ENCODE data around the gene AGXT2. TPM values are rescaled to one million over a fixed set of nuclear protein-coding genes. Genes with fewer than 3 reads are reported as not detected.

AGXT2 gene
- total and polyA plus RNA-seq, 10 of the 15 experiments (the other 5 are each of a cell fraction or from before 2014, with no cell fraction given) = not detected

- no TSS peak for BruUV-seq (replicated peaks)
- no peak for TF ChIP-seq SUZ12 (IDR thresholded peaks at IDR 0.05; ENCODE audit: unreplicated experiment)
- TF ChIP-seq SMAD5 (IDR thresholded peaks at IDR 0.05; ENCODE audit: low read depth) = no peak
- no peak for TF ChIP-seq JUNB (IDR thresholded peaks at IDR 0.05)
- no peak for TF ChIP-seq POLR2A (IDR thresholded peaks at IDR 0.05; ENCODE audit: low read depth, low read length)
- TF ChIP-seq MXI1 (IDR thresholded peaks at IDR 0.05; ENCODE audit: low read depth, low read length) = no peak
- no peak for TF ChIP-seq MTA2 (IDR thresholded peaks at IDR 0.05; ENCODE audit: low read depth)
- TF ChIP-seq POLR2AphosphoS2 (IDR thresholded peaks at IDR 0.05; ENCODE audit: low read depth, low read length) = no peak
- TF ChIP-seq HCFC1 (IDR thresholded peaks at IDR 0.05; ENCODE audit: low read length) = no peak
- no peak for TF ChIP-seq POU2F2 (IDR thresholded peaks at IDR 0.05; ENCODE audit: borderline replicate concordance, low read depth, low read length)
- no peak for DNase-seq (ENCODE audit: low read depth, low spot score)
- RAD21 ChIA-PET (ENCODE audit: unreplicated experiment) = interaction anchor here (0.8 to 2.6 kb wide), 2 partner anchors 57 to 117 kb away, joined by 3 to 11 read pairs; no protein-coding TSS in a partner anchor
- Histone ChIP-seq H4K20me1 (ENCODE audit: control insufficient read depth, insufficient read depth) (no peaks in the 10 kb centered on the region), H3K4me2 (ENCODE audit: control insufficient read depth, insufficient read depth) (no peak overlapping the region), H3K4me3 (no peak overlapping the region), H3K79me2 (ENCODE audit: control insufficient read depth, insufficient read depth, low read length) (no peaks in the 10 kb centered on the region), H3K36me3 (ENCODE audit: control insufficient read depth in 2 of 2, insufficient read depth in 2 of 2, low read length in 1 of 2) (no peaks in the 10 kb centered on the region; a peak in 1 of 4 replicates), H3K9ac (ENCODE audit: control insufficient read depth, insufficient read depth, low read length) (no peak overlapping the region), H3K9me3 (replicated peaks; ENCODE audit: control insufficient read depth, insufficient read depth, low read length) (no peaks in the 10 kb centered on the region), H3K4me1 (ENCODE audit: control insufficient read depth, insufficient read depth, low read length) (no peaks in the 10 kb centered on the region), H3K27me3 (replicated peaks in 1 of 2; ENCODE audit: control insufficient read depth in 2 of 2, insufficient read depth in 2 of 2, low read length in 1 of 2) (no peaks in the 10 kb centered on the region), H2AFZ (ENCODE audit: control insufficient read depth, low read depth, low read length) (no peak overlapping the region), H3K27ac (ENCODE audit: control insufficient read depth, insufficient read depth) (no peak overlapping the region)
- WGBS (ENCODE audit: insufficient coverage, insufficient replicate concordance, low lambda C conversion rate, missing lambda C conversion rate) = 32% methylated on average over 3 of the region's 3 CpGs
- POLR2A ChIA-PET = interaction anchor here (1.0 to 1.4 kb wide), 2 partner anchors 22 to 107 kb away, joined by 3 to 5 read pairs; no protein-coding TSS in a partner anchor
- intact Hi-C loops (cut with micrococcal nuclease; ENCODE audit: unreplicated experiment) (no loop called here), in situ Hi-C loops (cut with MboI) (no loop called here)
- ATAC-seq = peak; percentile 12; the same call in 2 of the 3 replicates
- CTCF ChIA-PET = interaction anchor here (0.9 to 1.6 kb wide), 3 partner anchors 87 to 547 kb away, joined by 3 to 5 read pairs (median 3); no protein-coding TSS in a partner anchor
- SMC1A ChIA-PET (ENCODE audit: uncharacterized antibody, unreplicated experiment) = interaction anchor here (0.6 to 3.4 kb wide), 8 partner anchors 61 to 668 kb away, joined by 3 to 17 read pairs (median 4); no protein-coding TSS in a partner anchor
- FAIRE-seq = no peak
Observed at GRCh38 chr5:35096216-35096615, 48.5 kb upstream of the AGXT2 start.

GRCh38 chr5:35095366-35095765, 47.6 kb upstream of the AGXT2 start:
- Histone ChIP-seq H3K36me3 (ENCODE audit: control insufficient read depth in 2 of 2, insufficient read depth in 2 of 2, low read length in 1 of 2) (no peaks in the 10 kb centered on the region; a peak in 1 of 4 replicates), H3K4me2 (ENCODE audit: control insufficient read depth, insufficient read depth) (no peak overlapping the region), H3K79me2 (ENCODE audit: control insufficient read depth, insufficient read depth, low read length) (no peaks in the 10 kb centered on the region), H2AFZ (ENCODE audit: control insufficient read depth, low read depth, low read length) (no peak overlapping the region), H3K9ac (ENCODE audit: control insufficient read depth, insufficient read depth, low read length) (no peak overlapping the region), H4K20me1 (ENCODE audit: control insufficient read depth, insufficient read depth) (no peaks in the 10 kb centered on the region), H3K4me3 (no peak overlapping the region), H3K27me3 (replicated peaks in 1 of 2; ENCODE audit: control insufficient read depth in 2 of 2, insufficient read depth in 2 of 2, low read length in 1 of 2) (no peaks in the 10 kb centered on the region), H3K4me1 (ENCODE audit: control insufficient read depth, insufficient read depth, low read length) (no peaks in the 10 kb centered on the region), H3K9me3 (replicated peaks; ENCODE audit: control insufficient read depth, insufficient read depth, low read length) (no peaks in the 10 kb centered on the region), H3K27ac (ENCODE audit: control insufficient read depth, insufficient read depth) (no peak overlapping the region)
- ATAC-seq = no peak
- POLR2A ChIA-PET = interaction anchor here (0.6 to 1.4 kb wide), 2 partner anchors 129 to 252 kb away, joined by 3 read pairs; no protein-coding TSS in a partner anchor
- SMC1A ChIA-PET (ENCODE audit: uncharacterized antibody, unreplicated experiment) = interaction anchor here (0.6 to 1.6 kb wide), 2 partner anchors 117 to 127 kb away, joined by 4 read pairs; no protein-coding TSS in a partner anchor
- in situ Hi-C loops (cut with MboI) = no loop called here
- BruUV-seq (replicated peaks) = no TSS peak
- CTCF ChIA-PET = interaction anchor here (0.8 to 1.5 kb wide), 3 partner anchors 87 to 138 kb away, joined by 3 to 5 read pairs (median 3); no protein-coding TSS in a partner anchor
- WGBS (ENCODE audit: insufficient coverage, insufficient replicate concordance, low lambda C conversion rate, missing lambda C conversion rate) = 42% methylated on average over 3 of the region's 3 CpGs
- DNase-seq (ENCODE audit: low read depth, low spot score) = no peak
- FAIRE-seq = no peak
- RAD21 ChIA-PET (ENCODE audit: unreplicated experiment) = no interaction called here
- intact Hi-C loops (cut with micrococcal nuclease; ENCODE audit: unreplicated experiment) = no loop called here
- no peak for TF ChIP-seq ZNF592 (IDR thresholded peaks at IDR 0.05)
- no peak for TF ChIP-seq HCFC1 (IDR thresholded peaks at IDR 0.05; ENCODE audit: low read length)
- TF ChIP-seq BCL3 (IDR thresholded peaks at IDR 0.05; ENCODE audit: borderline replicate concordance, insufficient read depth, low read depth, low read length, poor library complexity, severe bottlenecking) = no peak
- TF ChIP-seq WRNIP1 (IDR thresholded peaks at IDR 0.05; ENCODE audit: borderline replicate concordance, low read depth, low read length) = no peak
- TF ChIP-seq CHD4 (IDR thresholded peaks at IDR 0.05) = no peak

Measured in GM12878 (cell line).